ENCODE results near the gene NRP2.

- TF ChIP-seq ZNF274 (IDR thresholded peaks at IDR 0.05; ENCODE audit: low read depth, low read length): no peak
- no peak for TF ChIP-seq YY1 (IDR thresholded peaks at IDR 0.05; ENCODE audit: insufficient read depth, insufficient read length)
- TF ChIP-seq SUZ12 (IDR thresholded peaks at IDR 0.05; ENCODE audit: extremely low read depth, insufficient read depth, insufficient read length): no peak
These were observed 88.7 kb downstream of the NRP2 start for GRCh38 chr2:205771031-205771430.

Data from NT2/D1 (cell line).